ENCODE results near the gene TMEM130.

Gene TMEM130

GRCh38 chr7:98869597-98870120 is at the start of gene TMEM130:
Gene TMEM130 (minus strand): TSS chr7:98870014. CDS start chr7:98869861, 153 bp downstream.
- no peak for DNase-seq

- no peak for DNase-seq
Measured at GRCh38 chr7:98917331-98917730, 47.5 kb upstream of the TMEM130 start.

- DNase-seq: no peak
Measured at GRCh38 chr7:98913612-98914011, 43.8 kb upstream of the TMEM130 start.

GRCh38 chr7:98913026-98913425 is 43.2 kb upstream of the TMEM130 start:
- no peak for DNase-seq

GRCh38 chr7:98911916-98912315 is 42.1 kb upstream of the TMEM130 start:
- no peak for DNase-seq

- DNase-seq: no peak
Measured at GRCh38 chr7:98910427-98910826, 40.6 kb upstream of the TMEM130 start.

- no peak for DNase-seq
Measured at GRCh38 chr7:98909487-98909886, 39.7 kb upstream of the TMEM130 start.

- DNase-seq: no peak
Measured at GRCh38 chr7:98908585-98908984, 38.8 kb upstream of the TMEM130 start.

GRCh38 chr7:98907570-98907969 is 37.8 kb upstream of the TMEM130 start:
- no peak for DNase-seq

GRCh38 chr7:98903246-98903645 is 33.4 kb upstream of the TMEM130 start:
- no peak for DNase-seq

- DNase-seq: no peak
Measured at GRCh38 chr7:98902523-98902922, 32.7 kb upstream of the TMEM130 start.

- DNase-seq: no peak
Measured at GRCh38 chr7:98900815-98901214, 31.0 kb upstream of the TMEM130 start.

GRCh38 chr7:98899816-98900215 is 30.0 kb upstream of the TMEM130 start:
- DNase-seq: no peak

- DNase-seq: no peak
Measured at GRCh38 chr7:98892609-98893008, 22.8 kb upstream of the TMEM130 start.

- DNase-seq: no peak
Measured at GRCh38 chr7:98887038-98887437, 17.2 kb upstream of the TMEM130 start.

- DNase-seq: no peak
Measured at GRCh38 chr7:98884416-98884815, 14.6 kb upstream of the TMEM130 start.

GRCh38 chr7:98881561-98882315 is 11.9 kb upstream of the TMEM130 start:
- DNase-seq: no peak

- DNase-seq: no peak
Measured at GRCh38 chr7:98880485-98880884, 10.7 kb upstream of the TMEM130 start.

- no peak for DNase-seq
Measured at GRCh38 chr7:98879979-98880315, 10.1 kb upstream of the TMEM130 start.

GRCh38 chr7:98879198-98879978 is 9.6 kb upstream of the TMEM130 start:
- no peak for DNase-seq

- DNase-seq: no peak
Measured at GRCh38 chr7:98878365-98879197, 8.8 kb upstream of the TMEM130 start, which contains the start of gene TRRAP. Gene TRRAP (plus strand): TSS chr7:98878532. CDS start chr7:98881151, 2,619 bp downstream.

GRCh38 chr7:98877692-98878364 is 8.0 kb upstream of the TMEM130 start:
- DNase-seq: no peak

- no peak for DNase-seq
Measured at GRCh38 chr7:98877146-98877545, 7.3 kb upstream of the TMEM130 start.
